ENCODE data around the gene CUBN.

The CUBN gene

GRCh38 chr10:16941067-16941466 is 188.5 kb downstream of the CUBN start:
- Histone ChIP-seq H3K27ac (ENCODE audit: low read depth, low read length) (no peak overlapping the region), H3K4me3 (ENCODE audit: low read depth, low read length) (no peak overlapping the region), H3K27me3 (ENCODE audit: insufficient read depth, low read length) (no peaks in the 10 kb centered on the region), H3K4me1 (ENCODE audit: control insufficient read depth, insufficient read depth, low read length, unreplicated experiment) (peaks cover 27% of the 10 kb centered on the region), H3K79me2 (ENCODE audit: control insufficient read depth, insufficient read depth, low read length, unreplicated experiment) (no peaks in the 10 kb centered on the region), H2AFZ (ENCODE audit: low read length, unreplicated experiment) (no peak overlapping the region), H3K36me3 (ENCODE audit: insufficient read depth, low read length) (no peaks in the 10 kb centered on the region)

GRCh38 chr10:16938952-16939351 is 190.7 kb downstream of the CUBN start:
- Histone ChIP-seq H3K27ac (ENCODE audit: low read depth, low read length) (no peak overlapping the region), H3K4me1 (ENCODE audit: control insufficient read depth, insufficient read depth, low read length, unreplicated experiment) (peaks cover 19% of the 10 kb centered on the region), H3K4me3 (ENCODE audit: low read depth, low read length) (no peak overlapping the region), H2AFZ (ENCODE audit: low read length, unreplicated experiment) (no peak overlapping the region), H3K27me3 (ENCODE audit: insufficient read depth, low read length) (no peaks in the 10 kb centered on the region), H3K36me3 (ENCODE audit: insufficient read depth, low read length) (no peaks in the 10 kb centered on the region), H3K79me2 (ENCODE audit: control insufficient read depth, insufficient read depth, low read length, unreplicated experiment) (no peaks in the 10 kb centered on the region)

GRCh38 chr10:16934461-16934860 is 195.2 kb downstream of the CUBN start:
- H2AFZ ChIP-seq (ENCODE audit: low read length, unreplicated experiment) = no peak overlapping the region
- no peaks in the 10 kb centered on the region for H3K4me1 ChIP-seq (ENCODE audit: control insufficient read depth, insufficient read depth, low read length, unreplicated experiment)

DNA sequence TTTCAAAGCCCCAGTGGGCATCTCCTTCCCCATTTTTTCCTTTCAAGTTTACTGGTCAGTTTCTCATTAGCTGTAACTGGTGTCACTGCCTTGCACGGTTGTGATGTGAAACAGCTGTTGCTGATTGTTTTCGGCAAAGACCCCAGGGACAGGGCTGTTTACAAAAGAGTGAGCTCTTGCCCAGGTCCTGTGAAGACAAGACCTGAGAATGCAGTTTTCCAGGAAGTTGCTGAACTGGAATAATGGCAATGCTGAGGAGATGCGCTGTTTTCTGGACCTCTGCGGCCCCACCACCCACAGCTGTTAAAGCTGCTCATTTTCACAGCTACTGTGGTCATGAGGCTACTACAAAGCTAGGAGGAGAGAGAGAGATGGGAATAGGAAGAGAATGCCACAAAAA is 195.8 kb downstream of the CUBN start:
- Histone ChIP-seq H3K36me3 (ENCODE audit: insufficient read depth, low read length) (no peaks in the 10 kb centered on the region), H3K27me3 (ENCODE audit: insufficient read depth, low read length) (no peaks in the 10 kb centered on the region), H2AFZ (ENCODE audit: low read length, unreplicated experiment) (no peak overlapping the region), H3K79me2 (ENCODE audit: control insufficient read depth, insufficient read depth, low read length, unreplicated experiment) (no peaks in the 10 kb centered on the region), H3K4me3 (ENCODE audit: low read depth, low read length) (no peak overlapping the region), H3K27ac (ENCODE audit: low read depth, low read length) (no peak overlapping the region), H3K4me1 (ENCODE audit: control insufficient read depth, insufficient read depth, low read length, unreplicated experiment) (no peaks in the 10 kb centered on the region)

More at GRCh38 chr10:16934461-16934860, 195.2 kb downstream of the CUBN start:
- H3K27me3 ChIP-seq (ENCODE audit: insufficient read depth, low read length) = no peaks in the 10 kb centered on the region
- H3K4me3 ChIP-seq (ENCODE audit: low read depth, low read length) = no peak overlapping the region
- H3K36me3 ChIP-seq (ENCODE audit: insufficient read depth, low read length) = no peaks in the 10 kb centered on the region
- no peak overlapping the region for H3K27ac ChIP-seq (ENCODE audit: low read depth, low read length)
- no peaks in the 10 kb centered on the region for H3K79me2 ChIP-seq (ENCODE audit: control insufficient read depth, insufficient read depth, low read length, unreplicated experiment)

DNA sequence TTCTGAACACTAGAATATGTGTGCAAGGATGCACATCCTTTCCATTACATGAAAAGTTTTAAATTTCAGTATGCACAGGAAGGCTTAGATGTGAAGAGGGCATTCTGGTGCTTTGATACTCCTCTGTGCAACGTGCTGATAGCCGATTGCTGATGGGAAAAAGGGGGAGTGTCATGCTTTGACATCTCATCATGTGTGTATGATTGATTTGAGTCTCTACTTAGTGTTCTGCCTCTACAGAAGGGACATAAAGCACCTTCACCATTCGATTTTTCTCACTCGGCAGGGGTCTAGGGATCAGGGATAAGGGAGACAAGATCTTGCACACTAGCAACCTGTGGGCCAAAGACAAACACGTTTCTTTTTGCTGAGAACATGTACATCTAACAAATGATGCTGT is 197.7 kb downstream of the CUBN start:
- no peak overlapping the region for H3K27ac ChIP-seq (ENCODE audit: low read depth, low read length)
- no peaks in the 10 kb centered on the region for H3K79me2 ChIP-seq (ENCODE audit: control insufficient read depth, insufficient read depth, low read length, unreplicated experiment)
- no peaks in the 10 kb centered on the region for H3K27me3 ChIP-seq (ENCODE audit: insufficient read depth, low read length)
- H2AFZ ChIP-seq (ENCODE audit: low read length, unreplicated experiment) = no peak overlapping the region
- H3K4me3 ChIP-seq (ENCODE audit: low read depth, low read length) = no peak overlapping the region
- H3K4me1 ChIP-seq (ENCODE audit: control insufficient read depth, insufficient read depth, low read length, unreplicated experiment) = no peaks in the 10 kb centered on the region
- no peaks in the 10 kb centered on the region for H3K36me3 ChIP-seq (ENCODE audit: insufficient read depth, low read length)

GRCh38 chr10:16930540-16930939 is 199.1 kb downstream of the CUBN start:
- no peaks in the 10 kb centered on the region for H3K79me2 ChIP-seq (ENCODE audit: control insufficient read depth, insufficient read depth, low read length, unreplicated experiment)
- no peaks in the 10 kb centered on the region for H3K36me3 ChIP-seq (ENCODE audit: insufficient read depth, low read length)
- no peak overlapping the region for H3K27ac ChIP-seq (ENCODE audit: low read depth, low read length)
- H3K4me3 ChIP-seq (ENCODE audit: low read depth, low read length) = no peak overlapping the region
- H2AFZ ChIP-seq (ENCODE audit: low read length, unreplicated experiment) = no peak overlapping the region
- no peaks in the 10 kb centered on the region for H3K27me3 ChIP-seq (ENCODE audit: insufficient read depth, low read length)
- H3K4me1 ChIP-seq (ENCODE audit: control insufficient read depth, insufficient read depth, low read length, unreplicated experiment) = no peaks in the 10 kb centered on the region

GRCh38 chr10:16929069-16929468 is 200.5 kb downstream of the CUBN start:
- Histone ChIP-seq H3K79me2 (ENCODE audit: control insufficient read depth, insufficient read depth, low read length, unreplicated experiment) (no peaks in the 10 kb centered on the region), H3K27me3 (ENCODE audit: insufficient read depth, low read length) (no peaks in the 10 kb centered on the region), H3K36me3 (ENCODE audit: insufficient read depth, low read length) (no peaks in the 10 kb centered on the region), H3K4me1 (ENCODE audit: control insufficient read depth, insufficient read depth, low read length, unreplicated experiment) (no peaks in the 10 kb centered on the region), H3K4me3 (ENCODE audit: low read depth, low read length) (no peak overlapping the region), H2AFZ (ENCODE audit: low read length, unreplicated experiment) (no peak overlapping the region), H3K27ac (ENCODE audit: low read depth, low read length) (no peak overlapping the region)

- H3K4me3 ChIP-seq (ENCODE audit: low read depth, low read length) = no peak overlapping the region
- no peaks in the 10 kb centered on the region for H3K79me2 ChIP-seq (ENCODE audit: control insufficient read depth, insufficient read depth, low read length, unreplicated experiment)
- no peak overlapping the region for H3K27ac ChIP-seq (ENCODE audit: low read depth, low read length)
- H3K4me1 ChIP-seq (ENCODE audit: control insufficient read depth, insufficient read depth, low read length, unreplicated experiment) = no peaks in the 10 kb centered on the region
- no peak overlapping the region for H2AFZ ChIP-seq (ENCODE audit: low read length, unreplicated experiment)
- H3K36me3 ChIP-seq (ENCODE audit: insufficient read depth, low read length) = no peaks in the 10 kb centered on the region
- H3K27me3 ChIP-seq (ENCODE audit: insufficient read depth, low read length) = no peaks in the 10 kb centered on the region
Measured at GRCh38 chr10:16927546-16927945, 202.1 kb downstream of the CUBN start.

GRCh38 chr10:16923726-16924125 is 205.9 kb downstream of the CUBN start:
- Histone ChIP-seq H3K36me3 (ENCODE audit: insufficient read depth, low read length) (no peaks in the 10 kb centered on the region), H3K4me1 (ENCODE audit: control insufficient read depth, insufficient read depth, low read length, unreplicated experiment) (no peaks in the 10 kb centered on the region), H3K4me3 (ENCODE audit: low read depth, low read length) (no peak overlapping the region), H3K79me2 (ENCODE audit: control insufficient read depth, insufficient read depth, low read length, unreplicated experiment) (no peaks in the 10 kb centered on the region), H2AFZ (ENCODE audit: low read length, unreplicated experiment) (no peak overlapping the region), H3K27me3 (ENCODE audit: insufficient read depth, low read length) (no peaks in the 10 kb centered on the region), H3K27ac (ENCODE audit: low read depth, low read length) (no peak overlapping the region)

DNA sequence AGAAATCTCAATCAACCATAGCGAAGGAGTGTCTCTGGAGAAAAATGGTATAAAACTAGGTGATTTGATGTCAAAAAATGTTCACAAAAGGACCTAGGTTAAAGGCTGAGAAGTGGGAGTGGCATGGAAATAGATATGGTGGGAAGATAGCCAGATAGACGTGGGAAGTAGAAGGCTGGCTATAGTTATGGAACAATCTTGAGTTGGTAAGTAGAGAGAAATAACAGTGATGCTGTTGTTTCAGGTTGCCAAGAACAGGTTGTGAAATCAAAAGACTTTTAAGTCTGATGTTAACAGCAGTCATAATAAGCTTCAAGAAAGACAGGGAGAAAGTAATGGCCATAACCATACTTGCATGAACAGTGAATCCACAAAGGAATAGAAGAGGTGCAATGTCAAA is 206.3 kb downstream of the CUBN start:
- Histone ChIP-seq H3K79me2 (ENCODE audit: control insufficient read depth, insufficient read depth, low read length, unreplicated experiment) (no peaks in the 10 kb centered on the region), H3K36me3 (ENCODE audit: insufficient read depth, low read length) (no peaks in the 10 kb centered on the region), H3K27ac (ENCODE audit: low read depth, low read length) (no peak overlapping the region), H3K27me3 (ENCODE audit: insufficient read depth, low read length) (no peaks in the 10 kb centered on the region), H2AFZ (ENCODE audit: low read length, unreplicated experiment) (no peak overlapping the region), H3K4me3 (ENCODE audit: low read depth, low read length) (no peak overlapping the region), H3K4me1 (ENCODE audit: control insufficient read depth, insufficient read depth, low read length, unreplicated experiment) (no peaks in the 10 kb centered on the region)

- Histone ChIP-seq H3K27ac (ENCODE audit: low read depth, low read length) (no peak overlapping the region), H3K4me3 (ENCODE audit: low read depth, low read length) (no peak overlapping the region), H2AFZ (ENCODE audit: low read length, unreplicated experiment) (no peak overlapping the region)
Measured at GRCh38 chr10:16919121-16919982, 210.3 kb downstream of the CUBN start.

More at GRCh38 chr10:16919121-16919982, 210.3 kb downstream of the CUBN start:
- Histone ChIP-seq H3K36me3 (ENCODE audit: insufficient read depth, low read length) (no peaks in the 10 kb centered on the region), H3K27me3 (ENCODE audit: insufficient read depth, low read length) (no peaks in the 10 kb centered on the region), H3K4me1 (ENCODE audit: control insufficient read depth, insufficient read depth, low read length, unreplicated experiment) (no peaks in the 10 kb centered on the region), H3K79me2 (ENCODE audit: control insufficient read depth, insufficient read depth, low read length, unreplicated experiment) (no peaks in the 10 kb centered on the region)

Data from ACC112 (cell line).